Measurements from ENCODE around the gene KRT80.
A peak's percentile ranks its signal among the peaks of the same experiment; 100 is the strongest.

KRT80 gene

GRCh38 chr12:52193991-52194390, 2.2 kb upstream of the KRT80 start:
- no peak overlapping the region for H3K4me3 ChIP-seq (ENCODE audit: low read depth, low read length)
- no peak for TF ChIP-seq CTCF (IDR thresholded peaks at IDR 0.05; ENCODE audit: low read depth, low read length)
- no peak for DNase-seq (ENCODE audit: low read depth, low spot score)
- in situ Hi-C loops (cut with HindIII; ENCODE audit: low sequenced_read_pairs): no loop called here

- in situ Hi-C loops (cut with HindIII; ENCODE audit: low sequenced_read_pairs): no loop called here
- H3K4me3 ChIP-seq (ENCODE audit: low read depth, low read length): no peak overlapping the region
Measured at GRCh38 chr12:52193532-52193931, 1.7 kb upstream of the KRT80 start.

GRCh38 chr12:52190860-52191729, 719 bp downstream of the KRT80 start:
- H3K4me3 ChIP-seq (ENCODE audit: low read depth, low read length): no peak overlapping the region
- in situ Hi-C loops (cut with HindIII; ENCODE audit: low sequenced_read_pairs): no loop called here
- TF ChIP-seq CTCF (IDR thresholded peaks at IDR 0.05; ENCODE audit: low read depth, low read length): no peak
- DNase-seq (ENCODE audit: low read depth, low spot score): no peak

More at GRCh38 chr12:52193532-52193931, 1.7 kb upstream of the KRT80 start:
- no peak for DNase-seq (ENCODE audit: low read depth, low spot score)
- no peak for TF ChIP-seq CTCF (IDR thresholded peaks at IDR 0.05; ENCODE audit: low read depth, low read length)

- peak; percentile 38 for DNase-seq (ENCODE audit: low read depth, low spot score)
- in situ Hi-C loops (cut with HindIII; ENCODE audit: low sequenced_read_pairs): no loop called here
- TF ChIP-seq CTCF (IDR thresholded peaks at IDR 0.05; ENCODE audit: low read depth, low read length): no peak
- no peak overlapping the region for H3K4me3 ChIP-seq (ENCODE audit: low read depth, low read length)
Measured at GRCh38 chr12:52189376-52190174, 2.2 kb downstream of the KRT80 start.

GRCh38 chr12:52188658-52189057, 3.2 kb downstream of the KRT80 start:
- TF ChIP-seq CTCF (IDR thresholded peaks at IDR 0.05; ENCODE audit: low read depth, low read length): no peak
- in situ Hi-C loops (cut with HindIII; ENCODE audit: low sequenced_read_pairs): no loop called here

GRCh38 chr12:52187640-52188039, 4.2 kb downstream of the KRT80 start:
- in situ Hi-C loops (cut with HindIII; ENCODE audit: low sequenced_read_pairs): no loop called here
- no peak for TF ChIP-seq CTCF (IDR thresholded peaks at IDR 0.05; ENCODE audit: low read depth, low read length)
- no peak for DNase-seq (ENCODE audit: low read depth, low spot score)
- no peak overlapping the region for H3K4me3 ChIP-seq (ENCODE audit: low read depth, low read length)

More at GRCh38 chr12:52188658-52189057, 3.2 kb downstream of the KRT80 start:
- no peak overlapping the region for H3K4me3 ChIP-seq (ENCODE audit: low read depth, low read length)
- no peak for DNase-seq (ENCODE audit: low read depth, low spot score)
